HG03039 (cell line): Measurements from ENCODE around the gene PLPP2.

Source experiments
- ATAC-seq: cut with Tn5 transposase; IDR thresholded peaks from one replicate; pipeline ENCODE4 v1.9.1; 2021; ENCODE audit warnings: mild to moderate bottlenecking, moderate library complexity; ENCODE audit not compliant: unreplicated experiment

PLPP2 gene

GRCh38 chr19:294946-295686, 3.9 kb upstream of the PLPP2 start:
- no peak for ATAC-seq

DNA sequence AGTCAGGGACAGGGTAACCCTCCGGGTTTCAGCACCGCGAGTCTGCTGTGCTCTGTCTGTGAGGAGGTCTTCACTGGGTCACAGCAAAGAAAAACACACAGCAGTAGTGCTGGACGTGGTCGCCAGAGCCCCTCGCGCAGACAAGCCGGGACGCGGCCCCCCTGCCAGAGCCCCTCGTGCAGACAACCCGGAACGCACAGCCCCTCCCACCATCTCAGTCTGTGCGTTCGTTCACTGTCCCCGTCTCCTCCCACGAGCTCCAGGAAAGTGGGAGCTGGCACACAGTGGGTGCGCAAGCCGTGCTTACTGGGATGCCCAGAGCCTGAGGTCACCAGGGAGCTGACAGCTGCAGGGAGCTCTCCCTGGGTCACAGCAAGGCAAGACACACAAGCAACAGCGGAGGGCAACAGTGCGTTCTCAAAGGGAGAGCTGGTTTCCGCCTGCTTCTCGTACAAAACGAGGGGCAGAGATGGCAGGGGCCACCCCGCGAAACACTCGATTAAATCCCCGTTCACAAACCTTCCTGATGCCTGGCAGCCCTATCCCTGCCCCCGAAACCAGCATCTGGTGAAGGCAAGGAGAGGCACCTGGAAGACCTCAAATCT, 3.2 kb upstream of the PLPP2 start:
- no peak for ATAC-seq

GRCh38 chr19:293436-294110, 2.4 kb upstream of the PLPP2 start:
- no peak for ATAC-seq

DNA sequence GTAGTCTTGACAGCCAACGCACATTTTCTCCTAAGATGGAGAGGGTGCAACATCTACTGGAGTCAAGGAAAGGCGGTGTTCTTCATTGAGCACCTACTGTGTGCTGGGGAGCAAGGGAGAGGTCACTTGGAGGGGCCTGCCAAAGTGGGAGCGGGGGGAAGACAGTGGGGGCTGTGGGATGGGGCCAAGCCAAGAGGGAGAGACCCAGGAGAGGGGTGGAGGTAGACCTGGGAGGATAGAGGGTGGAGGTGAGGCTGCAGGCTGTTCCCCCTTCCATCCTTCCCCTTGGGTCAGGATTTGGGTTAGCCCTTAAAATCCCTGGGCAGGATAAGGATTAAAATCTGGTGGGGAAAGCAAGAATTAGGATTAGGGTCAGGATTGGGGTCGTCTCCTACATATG, 1.7 kb upstream of the PLPP2 start:
- ATAC-seq, result no peak

DNA sequence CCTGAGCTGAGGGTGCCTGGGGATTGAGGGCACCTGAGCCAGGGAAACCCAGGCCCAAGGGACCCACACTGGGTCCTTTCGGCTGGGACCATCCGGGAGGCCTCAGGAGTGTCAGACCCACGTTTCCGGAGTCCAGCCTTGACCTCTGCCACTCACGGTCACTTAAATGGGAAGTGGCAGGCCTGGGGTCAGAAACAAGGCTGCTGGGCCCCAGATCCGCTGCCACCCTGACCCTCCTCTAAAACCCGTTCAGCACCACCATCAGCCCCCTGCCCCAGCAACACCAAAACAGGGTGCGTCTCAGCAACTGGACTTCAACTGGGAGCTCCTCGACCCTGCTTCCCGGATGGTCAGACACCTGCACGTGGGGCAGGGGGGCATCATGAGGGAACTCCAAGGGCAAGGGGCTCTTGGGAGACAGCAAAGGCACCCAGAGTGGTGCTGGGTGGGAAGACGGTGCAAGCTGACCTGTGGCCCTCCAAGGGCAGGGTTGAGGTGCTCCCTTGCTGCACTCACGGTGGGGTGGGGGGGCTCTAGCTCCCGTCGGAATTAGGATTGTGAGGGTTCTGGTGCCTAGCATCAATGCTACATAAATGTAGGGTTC, 1.2 kb upstream of the PLPP2 start:
- ATAC-seq, result no peak

DNA sequence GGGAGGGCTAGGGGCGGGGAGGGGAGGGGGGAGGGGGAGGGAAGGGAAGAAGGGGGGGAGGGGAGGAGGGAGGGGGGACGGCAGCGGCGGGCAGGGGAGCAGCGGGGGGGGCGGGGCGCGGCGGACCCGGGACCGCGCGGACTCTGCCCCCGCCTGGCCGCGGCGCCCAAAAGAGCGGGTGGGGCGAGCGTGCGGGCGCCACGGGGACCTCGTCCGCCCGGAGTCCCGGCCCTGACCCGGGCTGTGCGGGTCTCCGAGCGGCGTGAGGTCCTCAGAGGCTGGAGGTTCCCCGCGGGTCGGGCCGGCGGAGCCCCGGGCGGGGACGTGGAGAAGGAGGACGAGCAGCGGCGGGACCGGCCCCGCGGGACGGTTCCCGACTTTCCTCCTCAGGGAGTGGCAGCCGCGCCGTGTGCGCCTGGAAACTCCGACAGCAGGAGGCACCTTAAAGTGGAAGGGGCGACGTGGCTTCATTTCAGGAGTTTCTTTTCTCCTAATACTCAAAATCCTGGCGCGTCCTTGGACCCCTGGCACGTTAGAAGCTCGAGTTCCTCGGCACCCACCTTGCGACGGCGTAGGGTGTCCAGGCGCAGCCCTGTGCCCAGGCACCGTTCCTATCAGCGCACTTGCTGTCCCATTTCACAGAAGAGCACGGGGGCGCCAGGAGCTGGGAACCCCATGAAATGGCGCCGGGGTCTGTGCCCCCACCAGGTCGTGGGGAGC, 518 bp upstream of the PLPP2 start:
- no peak for ATAC-seq

- ATAC-seq, result no peak
These were observed 714 bp downstream of the PLPP2 start for GRCh38 chr19:290372-291005.

DNA sequence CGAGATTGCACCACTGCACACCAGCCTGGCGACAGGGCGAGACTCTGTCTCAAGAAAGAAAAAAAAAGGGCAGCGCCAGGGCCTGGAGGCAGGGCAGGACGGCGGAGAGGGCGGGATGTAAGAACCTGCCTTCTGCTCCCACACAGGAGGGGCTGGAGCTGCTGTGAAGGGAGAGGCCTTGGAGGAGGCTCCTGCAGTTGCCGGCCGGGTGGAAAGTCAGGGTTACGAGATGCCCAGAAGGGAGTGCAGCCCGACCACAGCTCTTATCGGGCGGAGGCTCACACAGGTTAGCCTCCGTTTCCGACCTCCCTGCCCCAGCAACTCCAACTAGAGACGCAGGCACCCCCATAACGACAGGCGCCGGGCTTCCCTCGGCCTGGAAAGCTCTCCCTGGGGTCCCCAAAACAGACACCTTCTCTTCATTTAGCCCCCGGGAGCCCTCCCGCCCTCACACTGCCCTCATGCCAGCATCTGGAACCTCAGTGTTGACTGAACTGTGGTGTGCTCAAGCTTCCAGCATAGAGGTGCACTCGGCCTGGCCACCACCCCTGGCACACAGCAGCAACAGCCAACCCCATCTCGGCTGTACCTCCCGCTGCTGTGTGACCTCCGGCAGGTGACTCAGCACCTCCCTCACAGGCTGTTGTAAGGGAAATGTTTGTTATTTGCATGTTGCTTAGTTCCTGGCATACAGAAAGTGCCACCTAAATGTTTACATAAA, 1.4 kb downstream of the PLPP2 start:
- ATAC-seq, result no peak

DNA sequence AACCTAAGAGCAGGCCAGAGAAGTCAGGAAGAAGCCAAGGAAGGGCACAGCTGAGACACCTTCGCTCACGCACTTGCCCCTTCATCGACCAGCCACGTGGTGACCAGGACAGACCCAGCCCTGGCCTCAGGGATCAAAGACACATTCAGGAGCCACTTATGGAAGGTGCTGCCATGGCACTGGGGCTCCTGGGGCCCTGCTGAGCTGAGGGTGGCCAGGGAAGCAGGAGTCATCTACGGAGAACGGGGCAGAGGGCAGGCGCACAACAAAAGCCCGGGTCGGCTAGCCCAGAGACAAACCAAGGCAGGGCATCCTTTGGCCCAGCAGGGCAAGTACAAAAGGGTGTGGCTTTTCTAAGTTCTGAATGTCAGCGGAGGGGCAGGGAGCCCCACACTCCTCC, 2.3 kb downstream of the PLPP2 start:
- no peak for ATAC-seq

DNA sequence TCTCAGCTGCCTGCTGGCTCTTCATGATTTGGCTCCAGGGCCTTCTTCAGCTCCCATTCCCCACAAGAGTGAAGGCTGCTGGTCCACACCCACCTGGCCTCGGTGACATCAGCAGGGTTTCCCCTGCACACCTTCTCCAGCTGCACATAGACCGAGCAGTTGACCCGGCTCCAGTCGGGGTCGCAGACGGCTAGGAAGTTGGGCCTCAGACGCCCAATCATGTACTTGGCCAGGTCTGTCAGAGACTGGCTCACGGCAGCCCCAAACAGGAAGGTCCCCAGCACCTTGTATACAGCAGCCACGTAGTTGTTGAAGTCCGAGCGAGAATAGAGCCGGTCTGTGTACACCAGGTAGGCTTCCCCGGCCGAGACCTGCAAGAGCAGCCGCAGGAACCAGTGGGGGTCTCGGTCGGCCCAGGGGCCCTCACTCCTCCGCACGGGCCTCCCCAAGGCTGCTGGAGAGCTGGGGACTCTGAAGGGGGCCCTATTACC, 3.8 kb downstream of the PLPP2 start:
- no peak for ATAC-seq

DNA sequence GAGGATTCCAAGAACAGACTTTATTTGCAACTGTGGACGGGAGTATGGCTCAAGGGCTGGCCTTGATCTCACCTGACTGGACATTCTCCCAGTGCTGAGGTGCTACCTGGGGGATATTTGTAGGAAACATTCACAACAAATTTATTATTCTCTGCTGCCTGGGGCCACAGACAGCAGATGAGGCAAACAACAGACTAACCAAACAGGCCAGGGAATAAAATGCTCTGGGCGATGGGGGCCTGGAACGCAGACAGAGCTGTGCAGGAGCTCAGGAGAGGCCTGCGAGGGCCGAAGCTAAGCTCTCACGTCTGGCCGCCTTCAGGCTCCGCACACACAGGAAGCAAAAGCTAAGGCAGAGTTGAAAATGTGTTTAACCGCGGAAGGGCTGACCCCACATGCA, 7.8 kb downstream of the PLPP2 start:
- ATAC-seq, result no peak

DNA sequence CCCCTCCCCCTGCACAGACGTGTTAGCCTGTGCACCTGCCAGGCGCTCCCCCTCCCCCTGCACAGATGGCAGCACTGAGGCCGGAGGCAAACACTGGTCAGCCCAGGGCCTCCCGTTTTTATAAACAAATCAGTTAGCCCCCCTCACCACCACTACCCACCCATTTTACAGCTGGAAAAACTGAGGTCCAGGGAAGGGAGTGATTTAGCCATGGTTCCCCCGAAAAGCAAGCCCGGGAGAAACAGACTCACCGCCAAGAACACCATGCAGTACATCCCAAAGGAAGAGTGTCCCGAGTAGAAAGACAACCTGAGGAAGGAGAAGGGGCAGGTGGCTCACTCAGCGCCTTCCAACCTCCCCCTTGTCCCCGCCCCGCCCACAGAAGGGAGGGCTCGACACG, 8.7 kb downstream of the PLPP2 start:
- no peak for ATAC-seq

- no peak for ATAC-seq
These were observed 9.2 kb downstream of the PLPP2 start for GRCh38 chr19:281992-282391.

DNA sequence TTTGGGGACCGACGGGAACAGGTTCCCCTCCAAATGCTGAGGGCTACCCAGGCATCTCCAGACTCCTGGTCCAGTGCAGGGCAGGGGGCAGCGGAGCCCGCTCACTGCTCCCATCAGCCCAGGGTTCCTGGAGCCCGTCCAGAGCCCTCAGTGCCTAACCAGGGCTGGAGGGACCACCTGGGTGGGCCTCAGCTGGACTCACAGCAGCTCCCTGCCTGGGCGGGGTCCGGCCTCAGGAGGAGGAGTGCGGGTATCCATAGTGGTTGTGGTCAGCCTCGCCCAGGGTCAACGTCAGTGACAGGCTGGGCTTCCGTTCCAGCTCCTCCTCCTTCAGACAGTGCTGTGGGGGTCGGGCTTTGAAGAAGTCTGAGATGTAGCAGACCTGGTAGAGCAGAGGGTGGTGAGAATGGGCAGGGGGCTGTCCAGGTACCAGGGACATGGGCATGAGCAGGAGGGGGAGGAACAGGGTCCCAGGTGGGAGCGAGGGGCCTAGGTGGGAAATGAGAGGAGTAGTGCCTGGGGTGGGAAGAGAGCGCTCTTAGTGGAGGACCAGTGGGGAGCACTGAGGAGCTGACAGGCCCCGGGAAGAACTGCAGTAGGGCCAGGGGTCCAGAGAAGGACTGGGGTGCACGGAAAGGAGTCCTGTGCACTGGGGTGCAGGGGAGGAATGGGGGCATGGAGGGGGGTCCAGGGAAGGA, 9.9 kb downstream of the PLPP2 start:
- ATAC-seq, result no peak

GRCh38 chr19:280541-281009, 10.6 kb downstream of the PLPP2 start:
- no peak for ATAC-seq

GRCh38 chr19:279656-280055, 11.5 kb downstream of the PLPP2 start:
- no peak for ATAC-seq

DNA sequence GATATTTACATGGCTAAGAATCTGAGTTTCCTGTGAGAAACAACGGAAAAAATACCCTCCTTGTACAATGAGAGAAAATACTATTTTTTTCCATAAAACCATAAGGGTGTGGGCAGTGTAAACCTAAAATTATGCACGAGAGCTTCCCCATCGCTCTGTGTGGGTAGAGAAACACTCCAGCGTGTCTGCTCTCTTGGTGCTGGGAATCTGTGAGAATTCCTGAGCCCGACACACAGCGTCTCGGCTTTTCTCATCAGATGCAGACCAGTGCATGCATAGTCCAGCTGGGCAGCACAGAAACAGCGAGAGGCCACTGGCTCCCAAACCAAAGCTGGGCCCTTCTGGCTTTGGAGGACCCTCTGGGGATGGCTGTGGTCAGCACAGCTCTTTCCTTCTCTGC, 12.0 kb downstream of the PLPP2 start:
- ATAC-seq, result no peak

GRCh38 chr19:277581-278165, 13.5 kb downstream of the PLPP2 start:
- no peak for ATAC-seq

- ATAC-seq, result no peak
These were observed 14.1 kb downstream of the PLPP2 start for GRCh38 chr19:277131-277530.
